Thoracic aorta (tissue), 2 donors: ENCODE results near the gene CFAP46. TPM values are rescaled to one million over a fixed set of nuclear protein-coding genes. Genes with fewer than 3 reads are reported as not detected.

Experiments used
- ATAC-seq: fragments of 150-250 bp; one replicate; pipeline ENCODE4 v1.8.0; 2017; ENCODE audit warnings: low read depth; ENCODE audit not compliant: insufficient number of reproducible peaks, low FRiP score
- DNase-seq: peaks from one replicate; pipeline ENCODE4 v3.0.0-alpha.2; 2020; ENCODE audit warnings: low spot score
- H3K27ac ChIP-seq, 2 donors: fragments of 200-600 bp; sonication (generic); 1 replicate in 1 of 2; 2 replicates in 1 of 2; pipeline ENCODE4 v1.5.1; 2016; ENCODE audit warnings: mild to moderate bottlenecking in 2 of 2, moderate library complexity in 2 of 2
- H3K27me3 ChIP-seq: fragments of 200-600 bp; sonication (generic); replicated peaks from 2 replicates; pipeline ENCODE4 v1.6.0; 2016; ENCODE audit warnings: mild to moderate bottlenecking; ENCODE audit not compliant: insufficient read depth
- H3K36me3 ChIP-seq: fragments of 200-600 bp; sonication (generic); one replicate; pipeline ENCODE4 v1.5.1; 2016
- H3K4me1 ChIP-seq, 2 donors: fragments of 200-600 bp; sonication (generic); 1 replicate in 1 of 2; 2 replicates in 1 of 2; pipeline versions ENCODE4 v1.5.1 to v1.6.0; 2016; ENCODE audit warnings: low read depth in 2 of 2, mild to moderate bottlenecking in 1 of 2; ENCODE audit not compliant: control insufficient read depth in 1 of 2
- H3K4me3 ChIP-seq: fragments of 200-600 bp; sonication (generic); 2 replicates; pipeline ENCODE4 v1.5.1; 2016; ENCODE audit warnings: mild to moderate bottlenecking
- H3K9me3 ChIP-seq: fragments of 200-600 bp; sonication (generic); 2 replicates; pipeline ENCODE4 v1.5.1; 2016
- CTCF ChIP-seq: fragments of 200-600 bp; sonication (generic); IDR thresholded peaks from one replicate; pipeline ENCODE4 v1.5.1; 2019; ENCODE audit warnings: antibody characterized with exemption
- total RNA-seq, 2 donors: library from RNA; depleted of rRNA; stranded (reverse); fragments of >200 nt; gene quantifications; one replicate each; pipeline versions ENCODE4 v1.1.0 to v1.2.3, GENCODE V29; 2016

Gene CFAP46
- total RNA-seq, 2 donors from 2014 or later = not detected

DNA sequence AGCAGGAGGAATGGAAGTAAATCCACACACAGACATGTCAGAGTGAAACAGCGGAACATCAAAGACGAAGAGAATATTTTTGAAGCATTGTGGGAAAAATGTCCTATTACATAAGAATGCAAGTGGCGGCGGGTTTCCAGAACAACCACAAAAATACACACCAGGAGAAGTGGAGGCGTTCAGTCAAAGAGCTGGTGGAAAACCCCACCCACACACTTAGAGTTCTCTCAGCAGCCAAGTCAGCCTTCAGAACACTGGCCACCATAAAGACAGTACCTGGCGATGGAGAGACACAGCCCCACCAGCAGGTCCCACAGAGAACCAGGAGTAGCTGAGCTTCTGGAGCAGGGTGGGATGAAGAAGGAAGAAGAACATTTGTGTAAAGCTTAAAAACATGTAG, 180.1 kb downstream of the CFAP46 start:
- Histone ChIP-seq H3K36me3 (peaks cover 25% of the 10 kb centered on the region), H3K9me3 (no peaks in the 10 kb centered on the region)

GRCh38 chr10:132761395-132762060, 180.8 kb downstream of the CFAP46 start:
- Histone ChIP-seq H3K27me3 (no peaks in the 10 kb centered on the region), H3K9me3 (no peaks in the 10 kb centered on the region), H3K4me3 (no peak overlapping the region), H3K36me3 (peaks cover 29% of the 10 kb centered on the region), H3K27ac (no peak overlapping the region), H3K4me1 (no peaks in the 10 kb centered on the region)
- ATAC-seq (no peak), DNase-seq (no peak)
- no peak for TF ChIP-seq CTCF

More for the DNA sequence above, 180.1 kb downstream of the CFAP46 start:
- H3K27ac ChIP-seq = no peak overlapping the region
- no peaks in the 10 kb centered on the region for H3K27me3 ChIP-seq
- no peak overlapping the region for H3K4me3 ChIP-seq
- TF ChIP-seq CTCF = no peak
- DNase-seq = no peak
- ATAC-seq = no peak
- no peaks in the 10 kb centered on the region for H3K4me1 ChIP-seq

GRCh38 chr10:132758865-132759264, 183.5 kb downstream of the CFAP46 start:
- no peaks in the 10 kb centered on the region for H3K9me3 ChIP-seq
- no peaks in the 10 kb centered on the region for H3K27me3 ChIP-seq
- peaks cover 36% of the 10 kb centered on the region for H3K36me3 ChIP-seq
- no peaks in the 10 kb centered on the region for H3K4me1 ChIP-seq
- ATAC-seq = no peak
- DNase-seq = no peak
- H3K4me3 ChIP-seq = no peak overlapping the region
- H3K27ac ChIP-seq = no peak overlapping the region
- TF ChIP-seq CTCF = no peak

Other genes with a start within 250 kb of the CFAP46 start
- 10 to 100 TPM in 1 of 2 donors, not detected in 1; 19.8 TPM for gene NKX6-2, start 156.4 kb downstream of the CFAP46 start, total RNA-seq
- not detected for gene ADGRA1, start 145.4 kb upstream of the CFAP46 start, total RNA-seq
- gene KNDC1, start 217.6 kb upstream of the CFAP46 start, total RNA-seq = under 1 TPM; 0.14 to 0.95 TPM